Karpas-422 (cell line): Measurements from ENCODE around the gene SUGP2. TPM values are rescaled to one million over a fixed set of nuclear protein-coding genes. Genes with fewer than 3 reads are reported as not detected.
"Not testable (repeated sequence)": the region's sequence is repeated elsewhere in the genome, so short reads cannot be mapped to it uniquely, and the experiment has no call there.

Experiments used
- DNase-seq: peaks from one replicate; pipeline ENCODE4 v3.0.0-alpha.2; 2015
- H2AFZ ChIP-seq: fragments of 200-600 bp; sonication (generic); 2 replicates; pipeline ENCODE4 v1.6.1; 2014; ENCODE audit warnings: antibody characterized with exemption, low read length, mixed read lengths
- H3K27ac ChIP-seq: fragments of 200-600 bp; sonication (generic); 2 replicates; pipeline ENCODE4 v1.5.1; 2014; ENCODE audit warnings: mild to moderate bottlenecking, low read length, moderate library complexity
- H3K27me3 ChIP-seq: fragments of 200-600 bp; sonication (generic); 2 replicates; pipeline ENCODE4 v1.6.1; 2014; ENCODE audit warnings: low read length, mixed read lengths
- H3K36me3 ChIP-seq: fragments of 200-600 bp; sonication (generic); 2 replicates; pipeline ENCODE4 v1.6.1; 2014; ENCODE audit warnings: low read length, mixed read lengths; ENCODE audit not compliant: insufficient read depth
- H3K4me1 ChIP-seq: fragments of 200-600 bp; sonication (generic); 2 replicates; pipeline ENCODE4 v1.6.1; 2014; ENCODE audit warnings: mild to moderate bottlenecking, low read length, mixed read lengths
- H3K4me2 ChIP-seq: fragments of 200-600 bp; sonication (generic); 2 replicates; pipeline ENCODE4 v1.6.1; 2014; ENCODE audit warnings: low read length, low read depth, mild to moderate bottlenecking; ENCODE audit not compliant: poor library complexity, severe bottlenecking
- H3K4me3 ChIP-seq: fragments of 200-600 bp; sonication (generic); 2 replicates; pipeline ENCODE4 v1.5.1; 2014; ENCODE audit warnings: mild to moderate bottlenecking, antibody characterized with exemption, low read length, mixed read lengths
- H3K79me2 ChIP-seq: fragments of 200-600 bp; sonication (generic); 2 replicates; pipeline ENCODE4 v1.6.1; 2014; ENCODE audit warnings: mild to moderate bottlenecking, low read length, mixed read lengths
- H3K9ac ChIP-seq: fragments of 200-600 bp; sonication (generic); 2 replicates; pipeline ENCODE4 v1.6.0; 2014; ENCODE audit warnings: low read length
- H3K9me2 ChIP-seq: fragments of 200-600 bp; sonication (generic), shearing (Covaris generic); replicated peaks from 2 replicates; pipeline ENCODE4 v1.6.0; 2014; ENCODE audit warnings: mild to moderate bottlenecking, low read length, moderate library complexity; ENCODE audit not compliant: insufficient read depth
- H3K9me3 ChIP-seq: fragments of 300-700, 200-600 bp; sonication (generic); 2 replicates; pipeline ENCODE4 v1.6.1; 2014; ENCODE audit warnings: low read length, mixed read lengths
- H4K20me1 ChIP-seq: fragments of 200-600 bp; sonication (generic); 2 replicates; pipeline ENCODE4 v1.6.1; 2014; ENCODE audit warnings: mild to moderate bottlenecking, antibody characterized with exemption, low read length, low read depth; ENCODE audit not compliant: insufficient read depth
- total RNA-seq: library from RNA; depleted of rRNA; stranded (reverse); fragments of >200 nt; shearing (Covaris generic); gene quantifications from 2 replicates; pipeline ENCODE4 v1.2.3, GENCODE V29; 2014; ENCODE audit warnings: low replicate concordance

SUGP2 gene
- total RNA-seq, 1 experiment from 2014 or later, result 74.1 TPM

- H4K20me1 ChIP-seq, result no peaks in the 10 kb centered on the region
Observed at GRCh38 chr19:18960370-18960769, 72.9 kb downstream of the SUGP2 start.

GRCh38 chr19:18955042-18955441 is 78.3 kb downstream of the SUGP2 start:
- Histone ChIP-seq H3K9ac (no peak overlapping the region), H3K4me2 (no peak overlapping the region)

More at GRCh38 chr19:18960370-18960769, 72.9 kb downstream of the SUGP2 start:
- Histone ChIP-seq H3K4me2 (no peak overlapping the region), H3K27ac (no peak overlapping the region), H3K4me1 (no peaks in the 10 kb centered on the region), H3K4me3 (no peak overlapping the region), H3K9me3 (no peaks in the 10 kb centered on the region), H3K36me3 (no peaks in the 10 kb centered on the region), H2AFZ (no peak overlapping the region), H3K27me3 (no peaks in the 10 kb centered on the region), H3K9ac (no peak overlapping the region), H3K79me2 (no peaks in the 10 kb centered on the region), H3K9me2 (no peaks in the 10 kb centered on the region)
- DNase-seq, result no peak

GRCh38 chr19:18954094-18954493 is 79.2 kb downstream of the SUGP2 start:
- H3K79me2 ChIP-seq, result no peaks in the 10 kb centered on the region
- no peaks in the 10 kb centered on the region for H3K9me3 ChIP-seq
- H3K27me3 ChIP-seq, result no peaks in the 10 kb centered on the region
- no peak overlapping the region for H3K27ac ChIP-seq
- no peak overlapping the region for H2AFZ ChIP-seq
- H3K36me3 ChIP-seq, result no peaks in the 10 kb centered on the region
- no peaks in the 10 kb centered on the region; the same call in 1 of the 2 replicates for H3K9me2 ChIP-seq
- H3K4me2 ChIP-seq, result no peak overlapping the region
- no peaks in the 10 kb centered on the region for H3K4me1 ChIP-seq
- DNase-seq, result no peak
- H3K9ac ChIP-seq, result no peak overlapping the region
- H4K20me1 ChIP-seq, result no peaks in the 10 kb centered on the region
- no peak overlapping the region for H3K4me3 ChIP-seq

More at GRCh38 chr19:18955042-18955441, 78.3 kb downstream of the SUGP2 start:
- no peaks in the 10 kb centered on the region for H3K4me1 ChIP-seq
- H3K27ac ChIP-seq, result no peak overlapping the region
- no peaks in the 10 kb centered on the region for H3K36me3 ChIP-seq
- H2AFZ ChIP-seq, result no peak overlapping the region
- DNase-seq, result no peak
- no peaks in the 10 kb centered on the region for H3K79me2 ChIP-seq
- no peak overlapping the region for H3K4me3 ChIP-seq
- H3K9me3 ChIP-seq, result no peaks in the 10 kb centered on the region
- H4K20me1 ChIP-seq, result no peaks in the 10 kb centered on the region
- no peaks in the 10 kb centered on the region; the same call in 1 of the 2 replicates for H3K9me2 ChIP-seq
- H3K27me3 ChIP-seq, result no peaks in the 10 kb centered on the region

- H3K27me3 ChIP-seq, H3K79me2 ChIP-seq, H3K27ac ChIP-seq, DNase-seq, H3K9me2 ChIP-seq, H3K4me2 ChIP-seq, H3K4me3 ChIP-seq, H3K9me3 ChIP-seq, H3K4me1 ChIP-seq, H3K36me3 ChIP-seq, H2AFZ ChIP-seq, H3K9ac ChIP-seq, H4K20me1 ChIP-seq: not testable (repeated sequence)
Observed at GRCh38 chr19:18952364-18953003, 80.8 kb downstream of the SUGP2 start.

GRCh38 chr19:18951721-18952281 is 81.5 kb downstream of the SUGP2 start:
- DNase-seq, result no peak
- Histone ChIP-seq H3K27me3 (no peaks in the 10 kb centered on the region), H3K4me2 (no peak overlapping the region), H2AFZ (no peak overlapping the region), H3K9ac (no peak overlapping the region), H3K36me3 (no peaks in the 10 kb centered on the region), H3K4me3 (no peak overlapping the region), H3K9me3 (no peaks in the 10 kb centered on the region), H3K27ac (no peak overlapping the region), H3K4me1 (peaks cover 4% of the 10 kb centered on the region), H3K79me2 (no peaks in the 10 kb centered on the region), H3K9me2 (no peaks in the 10 kb centered on the region; the same call in 1 of the 2 replicates), H4K20me1 (no peaks in the 10 kb centered on the region)

- Histone ChIP-seq H3K4me1 (peaks cover 8% of the 10 kb centered on the region), H3K27ac (no peak overlapping the region), H3K36me3 (no peaks in the 10 kb centered on the region), H2AFZ (no peak overlapping the region), H3K9me2 (no peaks in the 10 kb centered on the region; the same call in 1 of the 2 replicates), H3K79me2 (no peaks in the 10 kb centered on the region), H3K27me3 (no peaks in the 10 kb centered on the region), H3K9me3 (no peaks in the 10 kb centered on the region), H4K20me1 (no peaks in the 10 kb centered on the region), H3K4me2 (no peak overlapping the region), H3K4me3 (no peak overlapping the region), H3K9ac (no peak overlapping the region)
- no peak for DNase-seq
Observed at GRCh38 chr19:18949858-18950257, 83.5 kb downstream of the SUGP2 start.

- no peak overlapping the region for H3K9ac ChIP-seq
- H2AFZ ChIP-seq, result no peak overlapping the region
- DNase-seq, result no peak
Observed at GRCh38 chr19:18948976-18949356, 84.4 kb downstream of the SUGP2 start.

GRCh38 chr19:18948075-18948975 is 85.0 kb downstream of the SUGP2 start:
- no peaks in the 10 kb centered on the region for H3K36me3 ChIP-seq
- H3K4me2 ChIP-seq, result no peak overlapping the region
- H3K27ac ChIP-seq, result no peak overlapping the region
- H3K9ac ChIP-seq, result no peak overlapping the region
- H3K4me1 ChIP-seq, result peaks cover 8% of the 10 kb centered on the region
- H4K20me1 ChIP-seq, result no peaks in the 10 kb centered on the region
- H2AFZ ChIP-seq, result no peak overlapping the region
- H3K9me2 ChIP-seq, result no peaks in the 10 kb centered on the region
- no peaks in the 10 kb centered on the region for H3K27me3 ChIP-seq
- no peak for DNase-seq
- no peak overlapping the region for H3K4me3 ChIP-seq
- H3K79me2 ChIP-seq, result no peaks in the 10 kb centered on the region
- H3K9me3 ChIP-seq, result no peaks in the 10 kb centered on the region

More at GRCh38 chr19:18948976-18949356, 84.4 kb downstream of the SUGP2 start:
- H3K27me3 ChIP-seq, result no peaks in the 10 kb centered on the region
- H3K4me2 ChIP-seq, result no peak overlapping the region
- H3K27ac ChIP-seq, result no peak overlapping the region
- H3K9me3 ChIP-seq, result no peaks in the 10 kb centered on the region
- no peak overlapping the region for H3K4me3 ChIP-seq
- H3K36me3 ChIP-seq, result no peaks in the 10 kb centered on the region
- no peaks in the 10 kb centered on the region for H4K20me1 ChIP-seq
- H3K79me2 ChIP-seq, result no peaks in the 10 kb centered on the region
- H3K9me2 ChIP-seq, result no peaks in the 10 kb centered on the region
- peaks cover 8% of the 10 kb centered on the region for H3K4me1 ChIP-seq
